Endothelial cell of umbilical vein (primary cell): ENCODE measurements around the gene TMEM26. TPM values are rescaled to one million over a fixed set of nuclear protein-coding genes. Genes with fewer than 3 reads are reported as not detected.
A peak's percentile ranks its signal among the peaks of the same experiment; 100 is the strongest.

ENCODE experiments used
- BruUV-seq: library from RNA; stranded (reverse); fragments of 400-500 nt; replicated peaks from 2 replicates; lab custom pipeline; 2021; lab: Mats Ljungman, UMichigan
- CTCF ChIA-PET: fragments of 300-600, 350-600 bp; sonication (Branson Sonifier 250); formaldehyde crosslinking; loops from one replicate; lab custom pipeline; 2021; ENCODE audit warnings: antibody characterized with exemption, inconsistent platforms; lab: Charles Lee
- POLR2A ChIA-PET: fragments of 300-600, 350-600 bp; sonication (Branson Sonifier 250); formaldehyde crosslinking; loops from one replicate; lab custom pipeline; 2021; ENCODE audit warnings: antibody characterized with exemption, inconsistent platforms; lab: Charles Lee
- DNase-seq: peaks from one replicate; pipeline ENCODE4 v3.0.0-alpha.2; 2011; ENCODE audit warnings: low read depth, low spot score
- FAIRE-seq: peaks from 2 replicates; lab custom pipeline; 2011; peaks lifted over from hg19 to GRCh38; lab: Jason Lieb, UNC
- H2AFZ ChIP-seq: 2 replicates; pipeline ENCODE4 v1.6.0; 2012; ENCODE audit warnings: low read depth, low read length, control low read depth, inconsistent platforms
- H3K27ac ChIP-seq: 2 replicates; pipeline ENCODE4 v1.5.1; 2011; ENCODE audit warnings: low read depth, mild to moderate bottlenecking, control low read depth, low read length, moderate library complexity; ENCODE audit not compliant: insufficient read depth
- H3K27me3 ChIP-seq, 2 experiments: 2 replicates each; pipeline versions ENCODE4 v1.6.0 to v1.6.1; 2011; ENCODE audit warnings: low read length in 2 of 2, mixed read lengths in 1 of 2; ENCODE audit not compliant: control insufficient read depth in 2 of 2, insufficient read depth in 2 of 2
- H3K36me3 ChIP-seq, 2 experiments: 2 replicates in 1 of 2; 3 replicates in 1 of 2; pipeline ENCODE4 v1.5.1; 2011; ENCODE audit warnings: low read length in 2 of 2, mild to moderate bottlenecking in 1 of 2, moderate library complexity in 1 of 2; ENCODE audit not compliant: control insufficient read depth in 2 of 2, insufficient read depth in 2 of 2; ENCODE audit errors: extremely low read depth in 1 of 2
- H3K4me1 ChIP-seq: 3 replicates; pipeline ENCODE4 v1.5.1; 2011; ENCODE audit warnings: mild to moderate bottlenecking, low read length; ENCODE audit not compliant: control insufficient read depth, insufficient read depth; ENCODE audit errors: extremely low read depth
- H3K4me2 ChIP-seq: 2 replicates; pipeline ENCODE4 v1.6.1; 2011; ENCODE audit warnings: low read length, control low read depth, mixed read lengths; ENCODE audit not compliant: insufficient read depth
- H3K4me3 ChIP-seq, 3 experiments: fragments of 200-600 bp in 1 of 3; sonication (generic), shearing (Covaris generic) in 1 of 3; replicated peaks in 1 of 3; 2 replicates each; pipeline ENCODE4 v1.5.1; 2011 to 2016; ENCODE audit warnings: control low read depth in 3 of 3, low read length in 3 of 3, mild to moderate bottlenecking in 2 of 3, inconsistent platforms in 1 of 3, low read depth in 1 of 3, moderate library complexity in 1 of 3; ENCODE audit not compliant: insufficient read depth in 1 of 3
- H3K79me2 ChIP-seq: 2 replicates; pipeline ENCODE4 v1.6.0; 2012; ENCODE audit warnings: low read length, inconsistent platforms; ENCODE audit not compliant: control insufficient read depth, insufficient read depth
- H3K9ac ChIP-seq: replicated peaks from 2 replicates; pipeline ENCODE3; 2011; ENCODE audit warnings: low read length, control low read depth; ENCODE audit not compliant: insufficient read depth; ENCODE audit errors: extremely low read depth
- H3K9me1 ChIP-seq: replicated peaks from 3 replicates; pipeline ENCODE4 v1.6.0; 2011; ENCODE audit warnings: mild to moderate bottlenecking, low read length; ENCODE audit not compliant: control insufficient read depth, insufficient read depth; ENCODE audit errors: extremely low read depth
- H3K9me3 ChIP-seq: replicated peaks from 2 replicates; pipeline ENCODE4 v1.5.1; 2012; ENCODE audit warnings: low read length, inconsistent platforms; ENCODE audit not compliant: control insufficient read depth, insufficient read depth
- H4K20me1 ChIP-seq: replicated peaks from 2 replicates; pipeline ENCODE3; 2011; ENCODE audit warnings: mild to moderate bottlenecking, low read length; ENCODE audit not compliant: control insufficient read depth, insufficient read depth; ENCODE audit errors: extremely low read depth
- CTCF ChIP-seq, 2 donors: IDR thresholded peaks; 1 replicate in 1 of 2; 2 replicates in 1 of 2; pipeline ENCODE4 v1.5.1; 2011; ENCODE audit warnings: low read length in 2 of 2, mild to moderate bottlenecking in 2 of 2, moderate library complexity in 2 of 2, control low read depth in 1 of 2, inconsistent platforms in 1 of 2, low read depth in 1 of 2; ENCODE audit not compliant: insufficient read depth in 1 of 2; ENCODE audit errors: extremely low read depth in 1 of 2
- EZH2 ChIP-seq: IDR thresholded peaks from 2 replicates; pipeline ENCODE4 v1.6.1; 2012; ENCODE audit warnings: borderline replicate concordance, low read depth, mild to moderate bottlenecking, moderate library complexity, low read length, inconsistent platforms; ENCODE audit not compliant: severe bottlenecking
- FOS ChIP-seq: IDR thresholded peaks from 2 replicates; pipeline ENCODE4 v1.6.1; 2011; ENCODE audit warnings: mild to moderate bottlenecking, low read length, moderate library complexity, borderline replicate concordance; ENCODE audit not compliant: insufficient read depth
- GATA2 ChIP-seq: IDR thresholded peaks from 2 replicates; pipeline ENCODE4 v1.7.0; 2011; ENCODE audit warnings: low read depth, mild to moderate bottlenecking, moderate library complexity, mixed read lengths, low read length; ENCODE audit not compliant: insufficient read length, insufficient read depth
- JUN ChIP-seq: IDR thresholded peaks from 2 replicates; pipeline ENCODE4 v1.6.1; 2011; ENCODE audit warnings: borderline replicate concordance, low read depth; ENCODE audit not compliant: insufficient read length, insufficient read depth
- MAX ChIP-seq: IDR thresholded peaks from 2 replicates; pipeline ENCODE4 v1.6.1; 2011; ENCODE audit not compliant: insufficient read depth, insufficient read length
- MYC ChIP-seq: IDR thresholded peaks from one replicate; pipeline ENCODE4 v1.6.1; 2011; ENCODE audit warnings: mild to moderate bottlenecking, low read depth, low read length
- POLR2A ChIP-seq: IDR thresholded peaks from 2 replicates; pipeline ENCODE4 v1.6.1; 2012; ENCODE audit warnings: low read depth, mild to moderate bottlenecking, control low read depth, low read length
- POLR2AphosphoS5 ChIP-seq: IDR thresholded peaks from 2 replicates; pipeline ENCODE4 v1.6.1; 2012; ENCODE audit warnings: low read depth, mild to moderate bottlenecking, control low read depth, low read length, moderate library complexity; ENCODE audit not compliant: insufficient read depth
- dilution Hi-C: fragments of 300-500 bp; cut with MboI; formaldehyde crosslinking; loops from one replicate; pipeline ENCODE4 v1.15.0; 2019; ENCODE audit warnings: low sequenced_read_pairs; ENCODE audit not compliant: extremely low pct_ligation_motif_present
- intact Hi-C: fragments of 100-400 bp; cut with micrococcal nuclease; formaldehyde crosslinking; loops from one replicate; pipeline ENCODE4 v1.10.0; 2022
- polyA plus RNA-seq, 4 experiments: library from polyadenylated mRNA; depleted of rRNA in 3 of 4; stranded (reverse) in 3 of 4; unstranded in 1 of 4; fragments of >200 nt; gene quantifications; 2 replicates each; pipeline versions ENCODE4 v1.2.1 to v1.2.3, GENCODE V29; 2011 to 2012; ENCODE audit warnings: missing spikeins in 1 of 4
- total RNA-seq: library from RNA; stranded (reverse); gene quantifications from 2 replicates; pipeline ENCODE4 v1.2.3, GENCODE V29; 2021

The TMEM26 gene
- total and polyA plus RNA-seq, 2 donors (not counting 3 experiments of a cell fraction or from before 2014, with no cell fraction given): 0.07 to 0.27 TPM

GRCh38 chr10:61397175-61397986 is 55.8 kb downstream of the TMEM26 start:
- Histone ChIP-seq H4K20me1 (no peaks in the 10 kb centered on the region), H3K27ac (peak overlapping the region; percentile 21), H3K9me3 (no peaks in the 10 kb centered on the region), H3K27me3 (no peaks in the 10 kb centered on the region), H3K79me2 (no peaks in the 10 kb centered on the region), H3K36me3 (no peaks in the 10 kb centered on the region), H3K9me1 (no peaks in the 10 kb centered on the region), H3K4me2 (peak overlapping the region; percentile 89), H3K4me1 (peaks cover 4% of the 10 kb centered on the region), H3K4me3 (peak overlapping the region in 2 of 3 experiments; percentile 19 to 57), H2AFZ (peak overlapping the region; percentile 93), H3K9ac (peak overlapping the region; percentile 14)
- ChIA-PET CTCF (interaction anchor here (0.8 to 1.4 kb wide), 2 partner anchors 9 to 74 kb away, joined by 3 to 5 read pairs; no protein-coding TSS in a partner anchor), POLR2A (no interaction called here)
- dilution Hi-C loops (no loop called here), intact Hi-C loops (no loop called here)
- DNase-seq (peak; percentile 49), FAIRE-seq (peak; percentile 70)
- TF ChIP-seq FOS (no peak), JUN (no peak), GATA2 (no peak), POLR2AphosphoS5 (no peak), CTCF (IDR thresholded peaks at IDR 0.05; ENCODE audit: extremely low read depth in 1 of 2, insufficient read depth in 1 of 2, low read depth in 1 of 2, low read length in 2 of 2) (no peak), MAX (no peak), EZH2 (no peak), MYC (no peak), POLR2A (no peak)
- no TSS peak for BruUV-seq
